A673 (cell line): ENCODE results near the gene FSIP2. TPM values are rescaled to one million over a fixed set of nuclear protein-coding genes. Genes with fewer than 3 reads are reported as not detected.

ENCODE experiments used
- BruUV-seq: library from RNA; stranded (reverse); fragments of 400-500 nt; replicated peaks from 2 replicates; lab custom pipeline; 2021; lab: Mats Ljungman, UMichigan
- CTCF ChIA-PET: fragments of 300-600 bp; sonication (Branson Sonifier 250); formaldehyde crosslinking; loops from one replicate; lab custom pipeline; 2022; ENCODE audit warnings: antibody characterized with exemption; lab: Charles Lee
- POLR2A ChIA-PET: fragments of 300-600 bp; sonication (Branson Sonifier 250); formaldehyde crosslinking; loops from one replicate; lab custom pipeline; 2022; ENCODE audit warnings: antibody characterized with exemption; ENCODE audit not compliant: low non-redundant PET; lab: Charles Lee
- DNase-seq: peaks from one replicate; pipeline ENCODE4 v3.0.0-alpha.2; 2015; ENCODE audit warnings: low spot score
- H3K27ac ChIP-seq: fragments of 200-600 bp; sonication (generic); 2 replicates; pipeline ENCODE4 v1.5.1; 2016; ENCODE audit warnings: mixed run types, low read depth, mild to moderate bottlenecking, mixed read lengths, antibody characterized with exemption, low read length; ENCODE audit not compliant: poor library complexity, severe bottlenecking
- H3K27me3 ChIP-seq: fragments of 200-600 bp; sonication (generic); replicated peaks from 2 replicates; pipeline ENCODE4 v1.6.1; 2017; ENCODE audit warnings: mixed run types, low read depth, mild to moderate bottlenecking, mixed read lengths, antibody characterized with exemption, low read length; ENCODE audit not compliant: insufficient read depth, poor library complexity
- H3K36me3 ChIP-seq: fragments of 200-600 bp; sonication (generic); 2 replicates; pipeline ENCODE4 v1.6.1; 2016; ENCODE audit warnings: mixed run types, mild to moderate bottlenecking, mixed read lengths, antibody characterized with exemption, low read length; ENCODE audit not compliant: insufficient read depth, poor library complexity, severe bottlenecking
- H3K4me1 ChIP-seq: fragments of 200-600 bp; sonication (generic); 2 replicates; pipeline ENCODE4 v1.6.1; 2017; ENCODE audit warnings: mixed run types, mild to moderate bottlenecking, mixed read lengths, antibody characterized with exemption, low read length; ENCODE audit not compliant: insufficient read depth, poor library complexity, severe bottlenecking
- H3K4me3 ChIP-seq: fragments of 200-600 bp; sonication (generic); 2 replicates; pipeline ENCODE4 v1.5.1; 2016; ENCODE audit warnings: low read depth, mixed run types, mild to moderate bottlenecking, mixed read lengths, low read length; ENCODE audit not compliant: poor library complexity, severe bottlenecking
- H3K9me3 ChIP-seq: fragments of 200-600 bp; sonication (generic); 2 replicates; pipeline ENCODE4 v1.6.1; 2016; ENCODE audit warnings: mixed run types, low read depth, mild to moderate bottlenecking, mixed read lengths, antibody characterized with exemption, low read length; ENCODE audit not compliant: poor library complexity, severe bottlenecking
- EZH2 ChIP-seq: fragments of 200-600 bp; sonication (generic); IDR thresholded peaks from 2 replicates; pipeline ENCODE4 v1.6.1; 2017; ENCODE audit warnings: borderline replicate concordance, low read depth, mild to moderate bottlenecking, mixed read lengths, antibody characterized with exemption, low read length; ENCODE audit not compliant: poor library complexity, severe bottlenecking
- intact Hi-C: fragments of 100-400 bp; cut with micrococcal nuclease; formaldehyde crosslinking; loops from one replicate; pipeline ENCODE4 v1.10.0; 2022; ENCODE audit not compliant: unreplicated experiment
- total RNA-seq: library from RNA; stranded (reverse); gene quantifications from 2 replicates; pipeline ENCODE4 v1.2.3, GENCODE V29; 2021
- TF ChIP-seq, protein P1 (sequence below): fragments of 300-800, 200-600 bp; sonication (generic); conservative IDR thresholded peaks from 2 replicates; pipeline ENCODE4 v1.5.1; 2017; ENCODE audit warnings: low read depth, mild to moderate bottlenecking, antibody characterized with exemption, low read length, moderate library complexity, mixed read lengths

FSIP2 gene
- total RNA-seq, 1 experiment from 2014 or later: 0.21 TPM

DNA sequence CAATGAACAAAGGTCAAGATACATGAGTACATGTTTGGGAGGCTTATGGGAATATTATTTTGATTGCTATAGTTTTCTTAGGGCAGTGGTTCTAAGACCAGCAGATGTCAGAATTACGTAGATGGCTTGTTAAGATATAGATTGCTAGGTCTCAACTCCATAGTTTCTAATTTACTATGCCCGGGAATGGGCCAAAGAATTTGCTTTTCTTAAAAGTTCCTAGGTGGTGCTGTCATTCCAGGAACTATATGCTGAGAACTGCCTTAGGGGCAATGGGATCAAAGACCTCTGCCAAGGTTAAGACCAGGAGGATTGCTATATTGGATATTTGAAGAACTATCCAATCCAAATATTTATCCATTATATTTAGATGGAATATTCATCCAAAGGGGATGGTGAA, 141.8 kb downstream of the FSIP2 start:
- ChIA-PET POLR2A (no interaction called here), CTCF (no interaction called here)
- no peak overlapping the region for H3K4me3 ChIP-seq
- no peak for DNase-seq
- no peaks in the 10 kb centered on the region for H3K9me3 ChIP-seq
- BruUV-seq: no TSS peak
- no peak for TF ChIP-seq EZH2
- TF ChIP-seq, protein P1, sequence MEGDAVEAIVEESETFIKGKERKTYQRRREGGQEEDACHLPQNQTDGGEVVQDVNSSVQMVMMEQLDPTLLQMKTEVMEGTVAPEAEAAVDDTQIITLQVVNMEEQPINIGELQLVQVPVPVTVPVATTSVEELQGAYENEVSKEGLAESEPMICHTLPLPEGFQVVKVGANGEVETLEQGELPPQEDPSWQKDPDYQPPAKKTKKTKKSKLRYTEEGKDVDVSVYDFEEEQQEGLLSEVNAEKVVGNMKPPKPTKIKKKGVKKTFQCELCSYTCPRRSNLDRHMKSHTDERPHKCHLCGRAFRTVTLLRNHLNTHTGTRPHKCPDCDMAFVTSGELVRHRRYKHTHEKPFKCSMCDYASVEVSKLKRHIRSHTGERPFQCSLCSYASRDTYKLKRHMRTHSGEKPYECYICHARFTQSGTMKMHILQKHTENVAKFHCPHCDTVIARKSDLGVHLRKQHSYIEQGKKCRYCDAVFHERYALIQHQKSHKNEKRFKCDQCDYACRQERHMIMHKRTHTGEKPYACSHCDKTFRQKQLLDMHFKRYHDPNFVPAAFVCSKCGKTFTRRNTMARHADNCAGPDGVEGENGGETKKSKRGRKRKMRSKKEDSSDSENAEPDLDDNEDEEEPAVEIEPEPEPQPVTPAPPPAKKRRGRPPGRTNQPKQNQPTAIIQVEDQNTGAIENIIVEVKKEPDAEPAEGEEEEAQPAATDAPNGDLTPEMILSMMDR: no peak
- no peaks in the 10 kb centered on the region for H3K27me3 ChIP-seq
- H3K4me1 ChIP-seq: no peaks in the 10 kb centered on the region
- no peak overlapping the region for H3K27ac ChIP-seq
- H3K36me3 ChIP-seq: no peaks in the 10 kb centered on the region
- intact Hi-C loops: no loop called here
